Dermis microvascular lymphatic vessel endothelial cell (primary cell): ENCODE measurements around the gene TWSG1. TPM values are rescaled to one million over a fixed set of nuclear protein-coding genes. Genes with fewer than 3 reads are reported as not detected.
"Not testable (repeated sequence)": the region's sequence is repeated elsewhere in the genome, so short reads cannot be mapped to it uniquely, and the experiment has no call there.

Experiments used
- DNase-seq, 2 donors: peaks; one replicate each; pipeline versions ENCODE4 v3.0.0 to v3.0.0-alpha.2; 2010; ENCODE audit warnings: low read depth in 2 of 2
- total RNA-seq: library from RNA; depleted of rRNA; stranded (reverse); fragments of >200 nt; gene quantifications from 2 replicates; pipeline ENCODE4 v1.2.1, GENCODE V29; 2014

The TWSG1 gene
- total RNA-seq, 1 donor from 2014 or later: 33.6 TPM

GRCh38 chr18:9334973-9335696 lies 562 bp downstream of the TWSG1 start:
- DNase-seq: peak in 1 of 2 donors; percentile 4

- no peak for DNase-seq
Measured at GRCh38 chr18:9335697-9336045, 1.1 kb downstream of the TWSG1 start.

GRCh38 chr18:9336827-9337226 lies 2.3 kb downstream of the TWSG1 start:
- DNase-seq: no peak

- peak in 1 of 2 donors; percentile 44 for DNase-seq
Measured at GRCh38 chr18:9337873-9338272, 3.3 kb downstream of the TWSG1 start.

- no peak for DNase-seq
Measured at GRCh38 chr18:9340472-9340871, 5.9 kb downstream of the TWSG1 start.

GRCh38 chr18:9343577-9343976 lies 9.0 kb downstream of the TWSG1 start:
- no peak for DNase-seq

- DNase-seq: no peak
Measured at GRCh38 chr18:9346775-9347174, 12.2 kb downstream of the TWSG1 start.

GRCh38 chr18:9348079-9348671 lies 13.6 kb downstream of the TWSG1 start:
- peak; percentile 31 to 65 for DNase-seq

- peak in 1 of 2 donors; percentile 56 for DNase-seq
Measured at GRCh38 chr18:9348766-9349165, 14.2 kb downstream of the TWSG1 start.

- no peak for DNase-seq
Measured at GRCh38 chr18:9353596-9353995, 19.0 kb downstream of the TWSG1 start.

GRCh38 chr18:9354256-9354655 lies 19.7 kb downstream of the TWSG1 start:
- DNase-seq: no peak

GRCh38 chr18:9356976-9357375 lies 22.4 kb downstream of the TWSG1 start:
- DNase-seq: no peak

- no peak for DNase-seq
Measured at GRCh38 chr18:9359796-9360195, 25.2 kb downstream of the TWSG1 start.

- no peak for DNase-seq
Measured at GRCh38 chr18:9361191-9361590, 26.6 kb downstream of the TWSG1 start.

- no peak for DNase-seq
Measured at GRCh38 chr18:9362869-9363268, 28.3 kb downstream of the TWSG1 start.

- no peak for DNase-seq
Measured at GRCh38 chr18:9364242-9364641, 29.7 kb downstream of the TWSG1 start.

- DNase-seq: no peak
Measured at GRCh38 chr18:9365406-9365805, 30.8 kb downstream of the TWSG1 start.

- DNase-seq: peak; percentile 78 to 91
Measured at GRCh38 chr18:9366126-9366714, 31.6 kb downstream of the TWSG1 start.

GRCh38 chr18:9373254-9373653 lies 38.7 kb downstream of the TWSG1 start:
- not testable (repeated sequence) for DNase-seq

GRCh38 chr18:9379118-9379517 lies 44.5 kb downstream of the TWSG1 start:
- no peak for DNase-seq

GRCh38 chr18:9380101-9380500 lies 45.5 kb downstream of the TWSG1 start:
- no peak for DNase-seq

- no peak for DNase-seq
Measured at GRCh38 chr18:9380621-9381395, 46.2 kb downstream of the TWSG1 start.
